PC-3 (cell line): ENCODE data around the gene PRODH. TPM values are rescaled to one million over a fixed set of nuclear protein-coding genes. Genes with fewer than 3 reads are reported as not detected.
"Not testable (repeated sequence)": the region's sequence is repeated elsewhere in the genome, so short reads cannot be mapped to it uniquely, and the experiment has no call there.

Source experiments
- ATAC-seq: fragments of 200-7000 bp; cut with Tn5 transposase; 2 replicates; pipeline ENCODE4 v1.9.1; 2020; ENCODE audit warnings: mild to moderate bottlenecking, moderate library complexity
- BruUV-seq: library from RNA; stranded (reverse); fragments of 400-500 nt; replicated peaks from 2 replicates; lab custom pipeline; 2021; lab: Mats Ljungman, UMichigan
- CTCF ChIA-PET: fragments of 300-600 bp; sonication (Branson Sonifier 250); formaldehyde crosslinking; loops from one replicate; lab custom pipeline; 2022; ENCODE audit warnings: antibody characterized with exemption; lab: Charles Lee
- POLR2A ChIA-PET: fragments of 300-600 bp; sonication (Branson Sonifier 250); formaldehyde crosslinking; loops from one replicate; lab custom pipeline; 2022; ENCODE audit warnings: antibody characterized with exemption; ENCODE audit not compliant: unreplicated experiment; lab: Charles Lee
- DNase-seq: peaks from one replicate; pipeline ENCODE4 v3.0.0-alpha.2; 2015
- H2AFZ ChIP-seq: fragments of 300-600 bp; sonication (generic); 2 replicates; pipeline ENCODE4 v1.6.0; 2016; ENCODE audit warnings: antibody characterized with exemption, low read length
- H3F3A ChIP-seq: fragments of 300-600 bp; sonication (generic); one replicate; pipeline ENCODE4 v1.6.0; 2017; ENCODE audit warnings: antibody characterized with exemption, low read length, control low read depth, mild to moderate bottlenecking; ENCODE audit not compliant: unreplicated experiment
- H3K27ac ChIP-seq: fragments of 300-600 bp; sonication (generic); 2 replicates; pipeline ENCODE4 v1.5.1; 2016; ENCODE audit warnings: mild to moderate bottlenecking, low read length
- H3K27me3 ChIP-seq: fragments of 300-600 bp; sonication (generic); 2 replicates; pipeline ENCODE4 v1.6.1; 2016; ENCODE audit warnings: low read length, mixed read lengths
- H3K36me3 ChIP-seq: fragments of 300-600 bp; sonication (generic); 2 replicates; pipeline ENCODE4 v1.6.1; 2016; ENCODE audit warnings: low read depth, mixed run types, low read length, mixed read lengths
- H3K4me1 ChIP-seq: fragments of 300-600 bp; sonication (generic); 2 replicates; pipeline ENCODE4 v1.5.1; 2016; ENCODE audit warnings: low read length; ENCODE audit not compliant: insufficient read depth
- H3K4me2 ChIP-seq: fragments of 300-600 bp; sonication (generic); 2 replicates; pipeline ENCODE4 v1.6.0; 2016; ENCODE audit warnings: low read length
- H3K4me3 ChIP-seq: fragments of 300-600 bp; sonication (generic); 2 replicates; pipeline ENCODE4 v1.5.1; 2016; ENCODE audit warnings: mild to moderate bottlenecking, low read length, mixed read lengths
- H3K79me2 ChIP-seq: fragments of 300-600 bp; sonication (generic); 2 replicates; pipeline ENCODE4 v1.6.1; 2017; ENCODE audit warnings: low read length, mixed read lengths
- H3K9ac ChIP-seq: fragments of 300-600 bp; sonication (generic); 2 replicates; pipeline ENCODE4 v1.6.0; 2016; ENCODE audit warnings: mild to moderate bottlenecking, low read length
- H3K9me2 ChIP-seq: fragments of 300-600 bp; sonication (generic); replicated peaks from 2 replicates; pipeline ENCODE4 v1.6.1; 2016; ENCODE audit warnings: mixed run types, low read length, mixed read lengths
- H3K9me3 ChIP-seq: fragments of 300-600 bp; sonication (generic); 2 replicates; pipeline ENCODE4 v1.6.1; 2016; ENCODE audit warnings: low read length, mixed read lengths
- H4K20me1 ChIP-seq: fragments of 300-600 bp; sonication (generic); 2 replicates; pipeline ENCODE4 v1.6.1; 2016; ENCODE audit warnings: low read length, mixed read lengths
- EZH2 ChIP-seq: fragments of 300-600 bp; sonication (generic); IDR thresholded peaks from one replicate; pipeline ENCODE4 v1.6.1; 2017; ENCODE audit warnings: antibody characterized with exemption, mild to moderate bottlenecking, low read length; ENCODE audit not compliant: unreplicated experiment
- EZH2phosphoT487 ChIP-seq: fragments of 300-600 bp; sonication (generic); IDR thresholded peaks from 2 replicates; pipeline ENCODE4 v1.6.1; 2018; ENCODE audit warnings: mild to moderate bottlenecking, antibody characterized with exemption, low read length, borderline replicate concordance
- intact Hi-C: fragments of 100-400 bp; cut with micrococcal nuclease; formaldehyde crosslinking; loops from 2 replicates; pipeline ENCODE4 v1.9.0; 2023
- total RNA-seq: library from RNA; depleted of rRNA; stranded (reverse); fragments of >200 nt; gene quantifications from 2 replicates; pipeline ENCODE4 v1.2.3, GENCODE V29; 2014
- TF ChIP-seq, protein P1 (sequence below): fragments of 300-600 bp; sonication (generic); conservative IDR thresholded peaks from 2 replicates; pipeline ENCODE4 v1.5.1; 2017; ENCODE audit warnings: antibody characterized with exemption, low read depth, mild to moderate bottlenecking, low read length

Gene PRODH
- total RNA-seq, 1 experiment from 2014 or later: 0.84 TPM

DNA sequence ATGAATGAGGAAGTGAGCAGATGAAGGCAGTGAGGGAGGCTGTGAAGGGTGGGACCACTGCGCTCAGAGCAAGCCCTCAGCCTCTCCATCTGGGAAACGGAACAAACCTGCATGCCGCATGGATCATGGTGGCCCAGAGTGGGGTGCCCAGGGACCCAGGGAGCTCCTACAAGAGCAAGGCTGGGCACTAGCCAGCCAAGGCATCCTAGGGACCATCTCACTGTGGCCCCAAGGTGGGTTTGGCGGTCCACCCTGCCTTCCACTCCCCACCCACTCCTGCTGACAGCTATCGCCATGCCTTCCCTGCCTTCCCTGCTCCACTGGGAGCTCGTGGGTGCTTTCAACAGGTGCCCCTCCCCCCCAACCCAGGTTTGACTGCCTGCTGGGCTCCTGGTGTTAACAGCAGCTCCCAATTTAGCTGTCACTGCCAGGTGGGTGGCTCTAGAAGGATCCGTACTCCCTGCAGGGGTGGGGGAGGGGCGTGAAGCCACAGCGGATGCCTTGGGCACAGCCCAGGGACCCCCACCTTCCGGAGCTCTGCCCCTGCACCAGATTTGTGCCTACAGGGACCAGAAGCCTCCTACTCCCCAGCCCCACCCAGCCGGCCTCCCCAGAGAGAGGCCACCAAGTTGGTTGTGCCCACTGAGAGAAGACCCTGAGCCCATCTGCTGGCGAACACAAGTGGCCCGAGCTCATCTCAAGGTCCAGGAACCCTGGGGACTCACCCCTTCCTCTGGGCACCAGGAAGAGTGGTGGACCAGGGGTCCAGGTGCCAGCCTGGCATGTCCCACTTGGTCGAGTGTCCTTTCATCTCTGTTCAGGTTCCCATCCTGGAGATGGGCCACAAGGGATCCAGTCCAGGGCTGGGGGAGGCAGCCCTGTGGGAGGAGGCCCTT, 29.7 kb upstream of the PRODH start:
- H3K4me3 ChIP-seq: no peak overlapping the region
- DNase-seq (no peak), ATAC-seq (no peak)
- H3K4me2 ChIP-seq: no peak overlapping the region
- H3K36me3 ChIP-seq: no peaks in the 10 kb centered on the region
- no peak overlapping the region for H3K9ac ChIP-seq
- ChIA-PET CTCF (no interaction called here), POLR2A (no interaction called here)
- intact Hi-C loops: no loop called here
- no peaks in the 10 kb centered on the region for H3K27me3 ChIP-seq
- H3K9me3 ChIP-seq: no peaks in the 10 kb centered on the region
- no peaks in the 10 kb centered on the region for H3F3A ChIP-seq
- no peaks in the 10 kb centered on the region for H4K20me1 ChIP-seq
- H3K79me2 ChIP-seq: no peaks in the 10 kb centered on the region
- TF ChIP-seq EZH2 (no peak), EZH2phosphoT487 (no peak)
- TF ChIP-seq, protein P1, sequence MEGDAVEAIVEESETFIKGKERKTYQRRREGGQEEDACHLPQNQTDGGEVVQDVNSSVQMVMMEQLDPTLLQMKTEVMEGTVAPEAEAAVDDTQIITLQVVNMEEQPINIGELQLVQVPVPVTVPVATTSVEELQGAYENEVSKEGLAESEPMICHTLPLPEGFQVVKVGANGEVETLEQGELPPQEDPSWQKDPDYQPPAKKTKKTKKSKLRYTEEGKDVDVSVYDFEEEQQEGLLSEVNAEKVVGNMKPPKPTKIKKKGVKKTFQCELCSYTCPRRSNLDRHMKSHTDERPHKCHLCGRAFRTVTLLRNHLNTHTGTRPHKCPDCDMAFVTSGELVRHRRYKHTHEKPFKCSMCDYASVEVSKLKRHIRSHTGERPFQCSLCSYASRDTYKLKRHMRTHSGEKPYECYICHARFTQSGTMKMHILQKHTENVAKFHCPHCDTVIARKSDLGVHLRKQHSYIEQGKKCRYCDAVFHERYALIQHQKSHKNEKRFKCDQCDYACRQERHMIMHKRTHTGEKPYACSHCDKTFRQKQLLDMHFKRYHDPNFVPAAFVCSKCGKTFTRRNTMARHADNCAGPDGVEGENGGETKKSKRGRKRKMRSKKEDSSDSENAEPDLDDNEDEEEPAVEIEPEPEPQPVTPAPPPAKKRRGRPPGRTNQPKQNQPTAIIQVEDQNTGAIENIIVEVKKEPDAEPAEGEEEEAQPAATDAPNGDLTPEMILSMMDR: no peak
- H3K9me2 ChIP-seq: no peaks in the 10 kb centered on the region
- no TSS peak for BruUV-seq
- no peaks in the 10 kb centered on the region for H3K4me1 ChIP-seq
- no peak overlapping the region for H2AFZ ChIP-seq
- no peak overlapping the region for H3K27ac ChIP-seq

DNA sequence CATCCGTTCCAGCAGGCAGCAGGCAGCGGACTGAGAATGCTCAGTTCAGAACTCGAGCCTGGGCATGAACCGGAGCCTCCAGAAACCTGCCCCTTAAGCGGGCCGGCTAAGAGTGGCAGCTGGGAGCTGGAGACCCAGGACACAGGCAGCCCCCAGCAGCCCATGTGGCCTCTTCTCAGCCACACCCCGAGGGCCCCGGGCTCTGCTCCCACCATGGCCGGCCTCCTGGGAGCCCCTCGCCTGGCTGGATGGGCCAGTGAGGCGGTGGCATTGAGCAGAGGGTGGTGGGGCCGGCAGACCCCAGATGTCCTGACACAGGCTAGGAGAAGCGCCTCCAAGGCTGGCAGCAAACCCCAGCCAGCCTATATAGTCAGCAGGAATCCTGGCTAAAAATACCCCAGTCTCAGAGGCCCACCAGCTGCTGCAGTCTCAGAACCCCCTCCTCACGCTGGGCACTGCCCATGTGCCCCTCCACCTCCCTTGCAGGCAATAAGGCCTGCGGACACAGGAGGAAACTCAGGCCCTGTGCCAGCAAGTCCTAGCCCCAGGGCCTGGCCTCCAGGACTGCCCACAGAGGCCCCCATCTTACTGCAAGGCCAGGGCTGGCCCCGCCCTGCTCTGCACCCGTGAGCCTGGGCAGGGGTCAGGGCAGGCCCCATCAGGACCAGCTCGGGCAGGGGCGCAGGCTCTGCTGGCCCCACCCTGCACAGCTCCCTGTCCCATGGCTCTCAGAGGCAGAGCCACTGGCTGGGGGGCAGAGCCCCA, 28.6 kb upstream of the PRODH start:
- H3K9me2 ChIP-seq, H3F3A ChIP-seq, H3K27ac ChIP-seq, H3K4me2 ChIP-seq, H3K4me3 ChIP-seq, CTCF ChIA-PET, POLR2A ChIA-PET, H4K20me1 ChIP-seq, BruUV-seq, ATAC-seq, intact Hi-C loops, H3K4me1 ChIP-seq, DNase-seq, H3K9me3 ChIP-seq, H3K79me2 ChIP-seq, H3K9ac ChIP-seq, H2AFZ ChIP-seq, H3K27me3 ChIP-seq, H3K36me3 ChIP-seq: not testable (repeated sequence)

DNA sequence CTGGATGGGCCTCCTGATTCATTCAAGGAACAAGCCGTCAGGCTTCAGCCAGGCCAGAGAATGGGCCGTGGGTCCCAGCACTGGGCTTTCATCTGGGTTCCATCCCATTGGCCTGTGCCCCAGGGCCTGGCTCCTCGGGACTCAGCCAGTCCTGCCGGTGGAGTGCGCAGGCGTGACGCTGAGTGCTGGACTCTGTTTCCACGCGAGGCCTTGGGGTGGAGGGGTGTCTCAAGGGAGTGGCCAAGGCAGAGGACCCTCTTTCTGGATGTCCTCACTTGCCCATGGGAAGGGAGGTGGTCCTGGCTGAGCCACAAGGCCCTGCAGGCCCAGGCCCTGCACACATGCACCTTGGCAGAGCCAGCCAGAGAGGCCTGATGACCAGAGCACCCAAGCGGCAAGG, 28.0 kb upstream of the PRODH start:
- POLR2A ChIA-PET, H4K20me1 ChIP-seq, H3K4me3 ChIP-seq, H3K27me3 ChIP-seq, H3F3A ChIP-seq, H3K4me2 ChIP-seq, H3K9me2 ChIP-seq, H2AFZ ChIP-seq, H3K9ac ChIP-seq, H3K4me1 ChIP-seq, ATAC-seq, CTCF ChIA-PET, H3K36me3 ChIP-seq, intact Hi-C loops, DNase-seq, H3K9me3 ChIP-seq, H3K79me2 ChIP-seq, BruUV-seq, H3K27ac ChIP-seq: not testable (repeated sequence)
